ENCODE results near the gene TMEM9. TPM values are rescaled to one million over a fixed set of nuclear protein-coding genes. Genes with fewer than 3 reads are reported as not detected.

TMEM9 gene
- total and polyA plus RNA-seq, 9 of the 15 experiments (the other 6 are each of a cell fraction or from before 2014, with no cell fraction given): 30.4 to 107 (median 67.6) TPM

- Histone ChIP-seq H3K27me3 (ENCODE audit: control insufficient read depth in 2 of 2, insufficient read depth in 2 of 2, low read length in 2 of 2) (peaks cover 18 to 47% of the 10 kb centered on the region in 2 experiments; a peak in 4 of 5 replicates), H3K9me3 (replicated peaks; ENCODE audit: control insufficient read depth, insufficient read depth, low read depth, low read length) (no peaks in the 10 kb centered on the region), H3K4me2 (ENCODE audit: insufficient read depth, low read length) (no peak overlapping the region), H3K27ac (ENCODE audit: extremely low read depth, low read depth, low read length) (no peak overlapping the region), H3K36me3 (ENCODE audit: control insufficient read depth, insufficient read depth, low read length) (no peaks in the 10 kb centered on the region), H2AFZ (ENCODE audit: low read depth, low read length) (no peak overlapping the region), H3K4me3 (no peak overlapping the region), H3K9me1 (ENCODE audit: control insufficient read depth, insufficient read depth, low read length) (no peaks in the 10 kb centered on the region), H3K9ac (ENCODE audit: insufficient read depth in 1 of 2, low read depth in 2 of 2, low read length in 2 of 2) (no peak overlapping the region), H3K4me1 (replicated peaks in 1 of 2; ENCODE audit: control insufficient read depth in 2 of 2, insufficient read depth in 2 of 2, low read length in 2 of 2) (peaks cover 0 to 7% of the 10 kb centered on the region in 2 experiments; a peak in 2 of 5 replicates), H3K79me2 (ENCODE audit: control insufficient read depth, insufficient read depth, low read length) (no peaks in the 10 kb centered on the region), H4K20me1 (replicated peaks; ENCODE audit: control insufficient read depth, insufficient read depth, low read length) (peaks cover 4% of the 10 kb centered on the region)
- 2% methylated on average over 16 of the region's 17 CpGs for WGBS (ENCODE audit: insufficient coverage, low coverage, missing lambda C conversion rate)
- ChIA-PET POLR2A (interaction anchor here (0.6 to 0.8 kb wide), 2 partner anchors 16 to 141 kb away, joined by 3 read pairs; no protein-coding TSS in a partner anchor), CTCF (ENCODE audit: low intra/inter-chr PET ratio) (interaction anchor here (0.7 to 1.8 kb wide), 6 partner anchors 22 to 554 kb away, joined by 3 to 11 read pairs (median 4); no protein-coding TSS in a partner anchor)
- TF ChIP-seq MTA1 (IDR thresholded peaks at IDR 0.05; ENCODE audit: borderline replicate concordance) (no peak), BRF2 (IDR thresholded peaks at IDR 0.05; ENCODE audit: borderline replicate concordance, insufficient read depth, insufficient read length) (no peak), XRCC5 (IDR thresholded peaks at IDR 0.05; ENCODE audit: low read depth, low read length) (0 out of 2 replicates have a peak, but pooled peaks have one; percentile 64), ZNF75A (CRISPR knock-in tag; IDR thresholded peaks at IDR 0.05) (no peak), NFIC (IDR thresholded peaks at IDR 0.05) (peak; percentile 90), SAP30 (IDR thresholded peaks at IDR 0.05; ENCODE audit: borderline replicate concordance, insufficient read depth, low read depth, low read length, poor library complexity, severe bottlenecking) (no peak), KDM1A (IDR thresholded peaks at IDR 0.05) (peak; percentile 74 to 81; a peak in 3 of 4 replicates), E4F1 (CRISPR knock-in tag; IDR thresholded peaks at IDR 0.05; ENCODE audit: borderline replicate concordance) (no peak), ZMIZ1 (IDR thresholded peaks at IDR 0.05; ENCODE audit: low read depth in 2 of 2, low read length in 2 of 2) (no peak), RCOR1 (IDR thresholded peaks at IDR 0.05; ENCODE audit: borderline replicate concordance in 1 of 2, low read depth in 2 of 2, low read length in 2 of 2) (peak in 1 of 2 experiments; percentile 68; a peak in 1 of 4 replicates)
- in situ Hi-C loops (cut with MboI): no loop called here
- intact Hi-C loops (cut with micrococcal nuclease): loop anchor here (1.0 to 10.0 kb wide), 2 partner anchors 27 to 69 kb away; no protein-coding TSS in a partner anchor
- ATAC-seq (no peak), FAIRE-seq (no peak), DNase-seq (ENCODE audit: extremely low read depth in 1 of 4, low spot score in 3 of 4) (no peak)
- no TSS peak for BruUV-seq (replicated peaks)
These were observed 40.6 kb downstream of the TMEM9 start for GRCh38 chr1:201113451-201114244.

All from K562 (cell line).